Sigmoid colon (tissue), 4 donors: ENCODE data around the gene GABRB1.

Experiments
- CTCF ChIP-seq, 4 experiments: fragments of 450-650 bp in 3 of 4; fragments of 200-600 bp in 1 of 4; IDR thresholded peaks; one replicate each; pipeline ENCODE4 v1.5.1; 2016 to 2019; ENCODE audit warnings: antibody characterized with exemption in 4 of 4, mild to moderate bottlenecking in 3 of 4, moderate library complexity in 2 of 4
- POLR2AphosphoS5 ChIP-seq, 4 donors: sonication (generic); formaldehyde crosslinking; IDR thresholded peaks; one replicate each; pipeline ENCODE4 v1.6.1; 2017; ENCODE audit warnings: antibody characterized with exemption in 4 of 4

GRCh38 chr4:47278631-47279030, 247.3 kb downstream of the GABRB1 start:
- TF ChIP-seq CTCF (IDR thresholded peaks at IDR 0.05), result no peak
- no peak for TF ChIP-seq POLR2AphosphoS5 (IDR thresholded peaks at IDR 0.05)
